NCI-H2029 (cell line): ENCODE measurements around the gene ZC3H8.
A peak's percentile ranks its signal among the peaks of the same experiment; 100 is the strongest.
"Not testable (repeated sequence)": the region's sequence is repeated elsewhere in the genome, so short reads cannot be mapped to it uniquely, and the experiment has no call there.

Source experiments
- DNase-seq: peaks from one replicate; lab custom pipeline; 2025; lab: John Stamatoyannopoulos, UW

The ZC3H8 gene

DNA sequence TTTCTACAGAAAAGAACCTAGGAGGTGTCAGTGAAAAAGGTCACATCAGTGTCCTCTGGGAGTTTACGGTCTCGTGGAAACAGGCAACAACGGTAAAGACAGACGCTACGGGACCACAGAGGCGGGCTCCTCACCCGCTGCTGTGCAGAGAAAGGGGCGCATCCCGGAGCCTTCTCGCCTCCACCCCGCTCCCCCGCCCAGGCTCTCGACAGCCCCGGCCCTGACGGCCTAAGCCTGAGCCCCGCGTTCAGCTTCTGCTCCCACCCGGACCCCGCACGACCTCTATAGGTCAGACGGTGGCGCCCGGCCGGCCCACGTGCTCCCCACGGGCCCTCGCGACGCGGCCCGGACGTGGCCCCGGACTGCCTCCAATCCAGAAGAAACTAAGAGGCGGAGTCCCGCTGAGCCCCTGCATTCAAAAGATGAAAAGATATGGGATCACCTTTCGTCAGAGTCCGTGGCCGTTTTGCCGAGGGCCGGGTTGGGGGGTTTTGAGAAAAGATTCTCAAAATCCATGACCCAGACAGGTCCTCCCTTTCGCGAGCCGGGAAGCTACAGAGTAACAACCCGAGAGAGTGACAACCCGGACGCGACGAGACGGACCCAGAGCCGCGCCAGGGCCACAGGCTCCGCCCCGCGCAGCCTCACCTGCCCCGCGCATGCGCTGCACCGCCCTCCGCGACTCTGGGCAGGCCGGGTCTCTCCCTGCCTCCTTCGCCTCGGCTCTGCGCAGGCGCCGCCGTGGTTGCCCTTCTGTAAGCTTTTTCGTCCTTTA, at the start of gene ZC3H8:
Gene ZC3H8, minus strand, starts transcription at position 577 of the 775 bp plus-strand sequence. Its CDS starts 61 bp downstream, at position 516.
- DNase-seq, result peak; percentile 88

DNA sequence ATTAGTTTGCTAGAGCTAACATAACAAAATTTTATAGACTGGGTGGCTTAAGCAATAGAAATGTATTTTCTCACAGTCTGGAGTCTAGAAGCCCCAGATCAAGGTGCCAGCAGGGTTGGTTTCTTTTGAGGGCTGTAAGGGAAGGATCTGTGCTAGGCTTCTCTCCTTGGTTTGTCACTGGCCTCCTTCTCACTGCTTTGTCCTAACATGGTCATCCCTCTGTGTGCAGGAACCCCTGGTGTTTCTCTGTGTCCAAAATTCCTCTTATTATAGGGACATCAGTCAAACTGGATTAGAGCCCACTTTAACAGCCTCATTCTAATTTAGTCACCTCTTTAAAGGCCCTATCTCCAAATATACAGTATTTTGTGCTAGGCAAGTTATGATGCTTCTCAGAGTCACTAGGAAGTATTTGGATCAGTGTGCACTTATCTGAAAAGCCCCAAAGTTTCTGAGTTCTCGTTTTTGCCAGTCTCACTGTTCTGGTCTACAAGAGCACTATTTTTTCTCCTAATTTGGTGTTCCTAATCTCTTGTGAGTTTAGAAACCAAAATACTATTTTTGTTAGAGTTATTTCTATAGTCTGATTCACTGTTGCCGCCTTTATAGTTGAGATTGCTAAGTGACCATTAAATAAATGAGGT, 49.6 kb upstream of the ZC3H8 start:
- DNase-seq, result no peak

DNA sequence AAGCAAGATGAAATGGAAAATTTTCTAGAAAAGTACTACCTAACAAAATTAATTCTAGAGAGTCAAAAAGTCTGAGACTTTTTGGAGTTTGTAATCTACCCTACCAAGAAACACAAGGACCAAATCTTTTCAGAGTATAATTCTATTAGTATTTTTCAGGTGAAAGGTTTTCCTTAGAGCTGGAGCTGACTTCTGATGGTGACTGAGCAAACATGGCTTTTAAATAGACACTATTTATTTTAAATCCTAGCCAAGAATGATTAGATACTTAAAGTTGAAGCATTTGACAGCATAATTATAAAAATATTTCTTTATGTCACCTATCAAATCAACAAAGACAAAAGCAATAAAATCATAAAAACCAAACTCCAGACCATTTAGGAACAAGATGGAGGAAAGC, 47.1 kb upstream of the ZC3H8 start:
- no peak for DNase-seq

DNA sequence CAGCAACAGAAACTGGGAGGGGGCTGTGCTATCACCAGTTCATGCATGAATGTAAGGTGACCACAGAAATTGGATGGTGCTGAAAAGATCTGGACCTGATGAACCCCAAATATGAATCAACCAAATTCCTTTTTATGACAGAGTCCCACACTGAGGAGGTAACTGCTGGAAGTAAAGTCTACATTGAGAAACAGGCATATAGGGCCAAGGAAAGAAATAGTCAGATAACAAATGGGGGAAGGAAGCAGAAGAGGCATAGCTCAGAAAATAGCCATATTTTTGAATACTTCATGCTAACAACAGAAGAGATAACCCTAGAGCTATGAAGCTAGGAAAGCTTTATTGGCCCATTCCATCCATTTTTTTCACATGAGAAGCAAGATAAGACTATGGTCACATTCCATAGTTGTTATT, 46.3 kb upstream of the ZC3H8 start:
- DNase-seq, result no peak

DNA sequence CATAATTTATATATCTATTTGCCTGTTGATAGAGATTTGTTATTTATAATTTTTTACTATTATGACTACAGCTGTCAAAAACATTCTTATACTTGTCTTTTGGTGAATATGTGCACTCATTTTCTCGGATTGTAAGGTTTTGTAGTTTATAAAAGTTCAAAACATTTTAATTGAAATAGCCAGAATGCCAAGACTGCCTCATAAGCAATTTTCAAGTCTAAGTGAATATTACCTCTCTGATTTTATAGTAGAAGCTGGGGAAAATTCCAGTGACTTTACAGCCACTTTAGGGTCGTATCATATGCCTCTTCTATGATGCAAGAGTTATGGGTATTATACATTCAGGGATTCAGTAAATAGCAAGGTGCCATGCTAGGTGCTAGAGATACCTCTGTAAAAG, 41.6 kb upstream of the ZC3H8 start:
- DNase-seq, result no peak

DNA sequence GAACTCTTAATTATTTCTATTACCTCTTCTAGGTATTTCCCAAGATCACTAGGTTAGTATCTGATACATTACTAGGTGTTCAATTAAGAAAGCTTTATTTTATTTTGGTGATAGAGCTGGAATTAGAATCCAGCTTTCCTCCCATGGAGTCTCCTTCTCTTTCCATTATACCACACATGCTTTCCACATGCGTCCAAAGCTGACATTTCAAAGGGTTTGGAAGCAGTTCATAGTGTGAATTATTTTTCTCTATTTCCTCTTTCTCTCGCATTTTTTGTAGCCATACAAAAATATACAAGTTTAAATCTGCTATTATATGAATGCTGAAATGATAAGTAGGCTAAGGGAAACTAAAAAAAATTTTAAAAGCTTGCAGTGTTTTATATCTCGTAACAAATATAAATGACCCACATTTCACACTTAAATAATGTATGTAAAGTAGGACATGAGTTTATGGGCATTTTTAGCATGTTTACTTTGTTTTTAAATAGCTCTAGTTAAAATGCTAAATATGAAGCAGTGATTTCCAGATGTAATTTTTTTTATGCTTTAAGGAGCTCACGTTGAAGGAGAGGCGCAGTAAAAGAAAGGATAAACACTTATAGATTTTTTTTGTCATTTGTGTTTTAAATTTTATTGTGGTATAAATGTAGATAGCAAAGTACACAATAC, 40.7 kb upstream of the ZC3H8 start:
- no peak for DNase-seq

DNA sequence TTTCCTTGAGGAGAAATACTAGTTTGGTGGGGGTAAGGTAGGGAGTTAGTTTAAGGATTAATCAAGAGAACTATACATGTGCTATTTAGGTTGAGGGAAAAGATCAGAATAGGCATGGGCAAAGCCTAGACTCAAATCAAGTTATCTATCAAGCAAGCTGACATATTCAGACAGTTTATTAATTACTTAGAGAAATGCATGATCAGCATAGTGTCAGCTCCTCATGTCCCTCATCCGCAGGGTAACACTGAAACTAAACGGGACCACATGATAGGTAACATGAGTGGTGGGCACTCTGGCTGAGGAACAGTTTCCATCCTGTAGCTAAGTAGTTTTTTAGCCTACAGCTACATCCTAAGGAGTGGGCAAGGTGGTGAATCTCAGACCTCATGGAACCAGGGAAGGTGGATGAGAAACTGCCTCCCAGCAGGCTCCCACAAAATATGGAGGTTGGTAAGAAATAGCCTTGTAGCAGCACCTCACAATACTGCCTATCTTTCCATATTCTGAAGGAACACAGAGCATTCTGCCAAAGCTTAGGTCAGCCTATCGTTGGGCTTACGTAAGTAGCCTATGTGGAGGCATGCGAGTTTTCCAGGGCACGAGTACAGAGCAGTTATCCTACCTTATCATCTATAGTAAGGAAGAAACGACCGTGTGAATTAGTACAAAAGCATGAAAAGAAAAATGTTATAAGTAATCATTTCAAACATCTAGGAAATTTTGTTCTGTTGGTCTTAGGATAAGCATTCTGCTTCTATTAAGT, 39.0 kb upstream of the ZC3H8 start:
- no peak for DNase-seq

DNA sequence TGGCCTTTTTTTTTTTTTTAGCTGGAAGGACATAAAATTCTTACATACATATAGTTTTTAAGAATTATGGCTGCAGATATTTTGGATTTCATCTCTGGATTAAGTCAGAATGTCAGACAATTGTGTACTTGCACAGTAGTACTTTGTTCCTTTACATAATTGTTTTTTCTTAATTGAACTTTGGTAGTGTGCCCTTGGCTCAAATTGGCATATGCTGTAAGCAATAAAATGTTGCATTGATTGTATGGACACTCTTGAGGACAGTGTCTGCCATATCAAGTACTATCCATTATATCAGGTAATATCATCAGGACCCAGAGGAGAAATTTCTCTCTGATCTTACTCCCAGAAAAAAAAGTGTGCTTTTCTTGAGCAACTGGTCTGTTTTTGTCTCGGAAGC, 35.8 kb upstream of the ZC3H8 start:
- no peak for DNase-seq

DNA sequence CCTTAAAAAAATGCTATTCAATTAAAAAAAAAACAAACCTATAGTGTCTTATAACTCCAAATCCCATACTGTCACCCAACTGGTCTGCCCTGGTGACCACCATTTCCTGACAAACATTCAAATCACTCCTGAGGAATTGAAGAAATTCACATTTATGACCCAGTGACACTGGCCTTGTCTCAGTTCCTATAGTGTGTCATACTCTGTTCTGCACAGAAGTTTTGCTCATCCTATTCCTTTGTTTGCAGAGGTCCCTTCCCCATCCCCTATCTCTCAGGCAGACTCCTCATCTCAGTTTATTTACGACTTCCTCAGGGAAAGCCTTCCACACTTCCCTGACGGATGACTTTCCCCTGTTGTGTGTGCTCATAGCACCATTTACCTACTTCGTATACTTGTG, 35.2 kb upstream of the ZC3H8 start:
- no peak for DNase-seq

DNA sequence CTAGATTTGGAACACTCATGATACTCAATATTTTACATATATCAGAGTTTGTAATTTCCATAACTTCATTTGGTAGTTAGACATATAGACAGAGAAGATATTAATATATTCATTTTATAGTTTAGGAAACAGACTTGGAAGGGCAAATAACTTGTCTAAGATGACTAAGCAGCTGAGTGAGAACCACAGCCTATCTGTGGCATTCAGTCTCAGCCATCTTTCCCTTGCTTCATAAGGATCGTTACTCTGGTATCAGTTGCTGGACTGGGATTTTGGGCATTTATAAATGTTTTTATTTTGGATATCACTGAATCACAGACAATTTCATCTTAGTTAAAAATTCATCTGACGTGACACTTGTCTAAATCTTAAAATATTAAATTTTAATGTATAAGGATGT, 28.7 kb upstream of the ZC3H8 start:
- not testable (repeated sequence) for DNase-seq

DNA sequence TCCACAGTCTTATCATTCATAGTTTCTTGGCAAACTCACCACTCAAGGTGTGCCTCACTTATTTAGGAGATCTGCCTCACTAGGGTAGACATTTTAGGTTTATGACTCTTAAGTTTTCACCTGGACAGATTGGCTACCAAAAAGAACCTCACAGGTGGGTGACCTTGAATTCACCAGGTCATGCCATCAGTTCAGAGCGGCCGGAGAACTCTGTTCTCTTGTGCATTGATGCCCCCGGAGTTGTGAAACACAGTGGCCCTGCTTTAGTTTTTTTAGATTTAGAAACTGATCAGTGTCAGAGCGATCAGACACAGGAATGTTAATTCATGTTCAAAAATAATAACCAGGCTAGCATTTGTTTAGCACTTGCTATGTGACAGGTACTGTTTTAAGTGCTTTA, 27.2 kb upstream of the ZC3H8 start:
- not testable (repeated sequence) for DNase-seq

DNA sequence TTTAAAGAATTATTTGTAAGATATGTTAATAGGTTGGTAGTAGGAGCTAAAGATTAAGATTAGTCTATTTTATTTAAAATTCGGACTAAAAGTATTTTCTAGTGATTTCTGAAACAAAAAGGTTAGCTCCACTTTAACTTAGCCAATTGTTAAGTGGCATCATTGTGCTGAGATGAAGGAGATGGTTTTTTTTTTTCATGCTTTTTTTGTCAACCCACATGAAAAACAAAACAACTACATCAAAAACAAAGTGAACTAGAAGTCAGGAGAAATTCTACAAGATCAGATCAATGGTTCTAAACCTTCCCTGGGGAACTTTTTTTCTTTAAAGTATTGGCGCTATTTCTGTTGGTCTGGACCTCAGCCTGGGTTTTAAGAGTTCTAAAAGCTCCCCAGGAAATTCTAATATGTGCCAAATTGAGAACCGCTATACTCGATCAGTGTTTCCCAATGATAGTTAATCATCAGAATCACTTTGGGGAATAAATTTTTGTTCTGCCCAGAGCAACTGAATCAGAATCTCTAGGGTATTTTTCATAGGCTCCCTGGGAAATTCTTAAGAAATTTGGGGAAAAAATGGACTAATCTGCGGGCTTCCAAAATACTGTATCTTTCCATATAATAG, 22.9 kb upstream of the ZC3H8 start:
- no peak for DNase-seq

DNA sequence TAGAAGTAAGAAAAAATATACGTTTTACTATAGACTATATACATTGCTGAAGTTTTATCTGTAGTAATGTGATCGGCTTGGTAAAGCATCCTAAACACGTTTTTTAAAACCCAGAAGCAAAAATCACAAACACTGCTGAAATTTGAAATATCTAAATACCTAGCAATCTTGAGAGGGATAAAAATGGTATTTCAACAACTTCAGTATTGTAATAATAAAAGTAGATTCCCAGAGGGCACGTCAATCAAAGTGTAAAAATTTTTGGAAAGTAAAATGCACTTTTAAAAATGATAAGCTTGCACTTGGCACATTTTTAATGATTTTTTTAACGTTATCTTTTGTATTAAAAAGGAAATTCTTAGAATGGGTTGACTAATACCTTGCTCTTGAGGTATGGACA, 22.1 kb upstream of the ZC3H8 start:
- no peak for DNase-seq

DNA sequence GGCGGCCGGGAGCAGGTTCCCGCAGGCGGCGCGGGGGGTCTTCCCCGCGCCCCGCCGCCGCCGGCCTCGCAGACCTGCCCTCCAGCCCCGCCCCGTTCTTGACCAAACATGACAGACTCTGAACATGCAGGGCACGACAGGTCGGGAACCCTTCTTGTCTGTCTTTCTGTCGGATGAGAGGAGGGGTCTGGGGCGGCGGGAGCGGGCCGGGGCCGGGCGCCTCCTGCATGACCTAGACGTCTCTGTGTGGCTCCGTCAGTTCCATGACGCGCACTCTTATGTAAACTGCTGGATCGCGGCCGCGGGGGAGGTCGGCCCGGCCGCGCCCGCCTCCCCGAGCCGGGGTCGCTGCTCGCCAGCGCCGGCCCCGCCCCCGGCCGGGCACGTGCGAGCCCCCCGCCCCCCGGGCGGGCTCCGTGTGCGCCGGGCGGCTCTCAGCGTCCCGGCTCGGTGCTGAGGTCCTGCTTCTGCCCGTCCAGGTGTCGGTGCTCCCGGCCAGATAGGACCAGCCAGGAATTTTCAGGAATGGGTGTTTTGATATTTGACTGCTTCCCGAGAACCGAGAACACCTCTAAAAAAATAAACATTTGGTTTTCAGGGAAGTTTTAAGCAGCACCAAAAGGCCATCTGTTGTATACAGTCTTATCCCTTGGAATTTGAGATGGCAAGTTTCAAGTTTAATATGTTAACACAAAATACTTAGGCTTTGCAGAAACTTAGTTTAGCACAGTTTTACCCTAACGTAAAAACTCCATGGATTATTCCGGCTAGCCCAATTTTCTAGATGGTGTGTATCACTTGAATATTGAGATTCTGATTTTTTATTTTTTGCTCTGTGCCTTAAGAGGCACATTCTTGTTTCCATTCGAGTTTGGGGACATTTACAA, 21.3 kb upstream of the ZC3H8 start:
- peak; percentile 86 for DNase-seq

DNA sequence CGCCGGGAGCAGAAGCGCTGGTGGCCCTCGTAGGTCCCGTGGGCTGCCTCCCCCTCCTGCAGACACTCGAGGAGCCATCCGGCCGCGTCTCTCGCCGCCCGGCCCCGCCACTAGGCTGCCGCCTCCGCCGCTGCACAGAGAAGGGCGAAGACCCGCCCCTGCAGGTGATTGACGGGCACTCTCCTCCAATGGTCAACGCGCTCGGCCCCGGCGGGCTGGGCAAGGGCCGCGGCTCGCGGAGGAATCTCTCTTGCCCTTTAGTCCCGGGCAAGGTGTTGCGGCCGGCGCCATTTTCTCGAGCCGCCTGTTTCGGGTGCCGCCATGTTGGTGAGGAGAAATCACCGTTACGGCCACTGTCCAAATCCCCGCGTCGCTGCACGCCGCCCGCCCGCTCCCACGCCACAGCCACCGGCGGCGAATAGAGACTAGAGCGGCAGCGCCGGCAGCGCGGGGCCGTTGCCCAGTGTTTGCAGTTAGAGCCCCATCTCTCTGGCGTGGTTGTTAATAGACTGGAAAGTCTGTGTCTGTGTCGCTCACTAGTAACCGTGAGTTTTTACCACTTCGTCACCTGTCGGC, 20.6 kb upstream of the ZC3H8 start, which contains the start of gene ZC3H6:
Gene ZC3H6, plus strand, starts transcription at position 287 of the 576 bp plus-strand sequence. CDS start 398 bp downstream, outside the sequence.
- peak; percentile 92 for DNase-seq

DNA sequence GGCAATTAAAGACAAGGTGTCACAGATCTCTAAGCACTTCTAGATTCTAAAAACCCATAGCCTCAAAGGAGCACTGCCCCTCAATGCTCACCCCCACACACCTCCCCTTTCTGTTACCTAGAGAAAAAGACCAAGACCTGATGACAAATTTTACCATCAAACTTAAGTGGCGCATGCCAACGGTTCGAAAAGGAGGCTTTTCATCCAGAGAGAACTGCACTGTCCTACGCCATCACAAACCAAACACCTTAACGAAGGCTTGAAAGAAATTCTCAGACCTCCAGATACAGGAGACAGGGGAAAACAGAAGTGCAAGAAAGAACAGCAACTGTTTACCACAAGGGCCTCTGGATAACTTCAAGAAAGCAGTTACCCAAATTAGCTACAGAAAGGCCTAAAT, 18.5 kb upstream of the ZC3H8 start:
- DNase-seq, result no peak

DNA sequence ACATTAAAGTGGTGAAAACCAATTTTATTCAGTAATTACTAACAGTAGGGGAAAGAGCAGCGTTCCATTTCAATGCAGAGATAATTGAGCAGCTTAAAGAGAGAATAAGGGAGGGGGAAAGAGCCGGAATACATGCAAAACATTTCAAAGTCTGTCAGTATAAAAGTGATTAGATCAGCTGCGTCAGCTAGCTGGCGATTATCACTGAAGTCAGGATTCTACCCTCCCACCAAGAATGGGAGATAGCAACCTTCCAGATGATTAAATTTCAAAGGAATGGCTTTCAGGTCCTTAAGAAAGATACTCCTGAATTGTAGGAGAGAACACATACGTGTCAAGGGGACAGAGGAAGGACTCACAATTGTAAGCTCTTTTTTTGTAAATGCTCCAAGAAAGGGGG, 17.8 kb upstream of the ZC3H8 start:
- no peak for DNase-seq

DNA sequence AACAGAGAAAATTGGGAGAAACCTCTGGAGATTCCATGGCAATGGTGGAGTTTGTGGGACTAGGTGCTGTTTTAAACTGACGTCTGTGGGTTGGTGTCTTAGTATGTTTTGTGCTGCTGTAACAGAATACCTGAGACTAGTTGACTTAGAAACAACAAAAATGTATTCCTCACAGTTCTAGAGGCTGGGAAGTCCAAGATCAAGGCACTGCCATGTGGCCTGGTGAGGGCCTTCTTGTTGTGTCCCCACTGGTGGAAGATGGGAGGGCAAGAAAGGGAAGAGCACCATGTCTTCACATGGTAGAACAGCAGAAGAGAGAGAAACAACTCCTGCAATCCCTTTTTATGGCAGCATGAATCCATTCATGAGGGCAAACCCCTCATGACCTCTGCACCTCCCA, 13.7 kb upstream of the ZC3H8 start:
- no peak for DNase-seq

DNA sequence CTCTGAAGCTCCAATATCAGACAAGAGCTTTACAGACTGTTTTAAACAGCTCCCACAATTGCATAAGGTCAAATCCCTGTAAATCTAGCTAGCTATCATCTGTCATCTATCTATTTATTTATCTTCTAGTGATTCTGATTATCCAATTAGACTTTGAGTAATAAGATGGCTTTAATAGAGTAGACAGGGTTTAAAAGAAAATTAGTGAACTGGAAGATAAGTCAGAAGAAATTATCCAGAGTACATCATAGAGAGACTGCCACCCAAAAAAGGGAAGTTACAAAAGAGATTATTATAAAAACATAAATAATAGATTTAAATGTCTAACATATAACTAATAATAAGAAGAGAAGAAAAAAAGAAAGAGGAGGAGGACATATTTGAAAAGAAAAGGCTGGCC, 8.0 kb upstream of the ZC3H8 start:
- DNase-seq, result no peak

DNA sequence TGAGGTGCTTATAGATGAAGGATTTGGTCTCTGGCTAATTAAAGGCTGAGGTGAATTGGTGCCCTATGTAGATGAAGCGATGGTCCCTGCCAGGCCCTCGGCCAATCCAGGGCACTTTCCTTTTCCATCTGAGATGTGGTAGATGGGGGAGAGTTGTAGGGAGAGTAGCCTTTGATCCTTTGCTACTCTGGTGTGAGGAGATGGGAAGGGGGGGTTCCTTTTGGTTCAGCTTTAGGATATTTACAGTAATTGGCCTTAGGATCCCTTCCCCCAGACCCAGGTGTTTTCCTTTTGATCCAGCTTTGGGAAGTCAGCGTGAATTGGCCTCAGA, 5.4 kb upstream of the ZC3H8 start:
- DNase-seq, result no peak
